ENCODE results near the gene LRRC2.
"Not testable (repeated sequence)": the region's sequence is repeated elsewhere in the genome, so short reads cannot be mapped to it uniquely, and the experiment has no call there.

The LRRC2 gene

DNA sequence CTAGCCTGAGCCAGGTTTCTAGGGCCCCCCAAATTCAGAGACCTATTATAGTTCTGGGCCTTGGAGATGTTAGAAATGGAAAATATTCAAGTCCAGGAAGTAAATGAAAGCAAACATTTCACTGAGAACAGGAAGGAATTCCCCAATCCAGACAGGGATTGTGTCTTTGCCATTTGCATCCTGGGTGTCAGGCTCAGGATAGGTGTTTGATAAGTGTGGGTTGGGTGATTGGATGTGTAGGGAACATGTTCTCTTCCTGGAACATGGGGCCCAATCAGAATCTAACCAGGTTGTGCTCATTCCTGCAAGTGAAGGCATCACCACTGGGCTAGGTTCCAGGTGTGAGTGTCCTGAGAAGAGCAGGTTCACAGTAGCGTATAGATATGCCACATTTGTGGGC is 14.6 kb upstream of the LRRC2 start:
- no peak for DNase-seq

DNA sequence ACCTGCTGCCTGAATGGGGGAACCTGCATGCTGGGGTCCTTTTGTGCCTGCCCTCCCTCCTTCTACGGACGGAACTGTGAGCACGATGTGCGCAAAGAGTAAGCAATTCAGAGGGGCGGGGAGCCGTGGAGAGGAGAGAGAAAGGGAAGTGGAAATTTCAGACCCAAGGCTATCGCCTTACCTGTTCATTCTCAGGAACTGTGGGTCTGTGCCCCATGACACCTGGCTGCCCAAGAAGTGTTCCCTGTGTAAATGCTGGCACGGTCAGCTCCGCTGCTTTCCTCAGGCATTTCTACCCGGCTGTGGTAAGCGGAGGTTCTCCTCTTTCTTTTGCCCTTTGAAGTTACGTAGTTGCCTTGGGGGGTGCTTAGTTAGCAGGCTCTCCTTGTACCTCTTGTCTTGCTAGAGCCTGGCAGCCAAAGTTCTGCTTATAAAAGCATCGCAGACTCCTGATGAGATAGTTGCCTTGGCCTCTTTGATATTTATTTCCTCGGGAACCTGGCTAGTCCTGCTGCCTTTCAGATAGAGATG is 13.7 kb upstream of the LRRC2 start:
- DNase-seq: no peak

DNA sequence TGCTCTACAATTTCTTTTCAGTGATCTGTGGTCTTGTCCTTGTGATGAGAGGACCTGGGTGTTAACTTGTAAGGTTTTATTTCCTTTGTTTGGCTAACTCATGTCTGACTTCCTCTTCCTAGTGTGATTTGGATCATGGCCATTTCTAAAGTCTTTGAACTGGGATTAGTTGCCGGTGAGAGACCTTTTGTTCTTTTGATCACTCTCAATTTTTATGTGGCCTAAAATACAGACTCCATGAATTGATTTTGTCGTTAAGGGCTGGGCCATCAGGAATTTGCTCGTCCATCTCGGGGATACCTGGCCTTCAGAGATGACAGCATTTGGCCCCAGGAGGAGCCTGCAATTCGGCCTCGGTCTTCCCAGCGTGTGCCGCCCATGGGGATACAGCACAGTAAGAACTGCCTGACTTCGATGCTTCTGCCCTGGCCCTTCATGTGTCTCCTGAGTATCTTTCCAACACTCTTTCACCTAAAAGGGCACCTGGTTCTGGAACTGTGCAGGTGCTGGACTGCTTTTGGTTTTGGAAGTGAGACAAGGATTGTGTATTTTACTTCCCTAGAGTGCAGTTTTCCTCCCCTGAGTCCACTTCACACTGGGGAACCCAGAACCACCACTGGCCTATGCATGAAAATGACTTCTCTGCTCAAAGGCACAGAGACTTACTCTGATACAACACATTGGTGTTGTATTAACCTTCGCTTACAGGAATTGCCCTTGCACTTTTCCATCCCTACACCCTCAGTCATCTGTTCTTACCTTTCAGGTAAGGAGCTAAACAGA is 13.1 kb upstream of the LRRC2 start:
- DNase-seq: no peak

DNA sequence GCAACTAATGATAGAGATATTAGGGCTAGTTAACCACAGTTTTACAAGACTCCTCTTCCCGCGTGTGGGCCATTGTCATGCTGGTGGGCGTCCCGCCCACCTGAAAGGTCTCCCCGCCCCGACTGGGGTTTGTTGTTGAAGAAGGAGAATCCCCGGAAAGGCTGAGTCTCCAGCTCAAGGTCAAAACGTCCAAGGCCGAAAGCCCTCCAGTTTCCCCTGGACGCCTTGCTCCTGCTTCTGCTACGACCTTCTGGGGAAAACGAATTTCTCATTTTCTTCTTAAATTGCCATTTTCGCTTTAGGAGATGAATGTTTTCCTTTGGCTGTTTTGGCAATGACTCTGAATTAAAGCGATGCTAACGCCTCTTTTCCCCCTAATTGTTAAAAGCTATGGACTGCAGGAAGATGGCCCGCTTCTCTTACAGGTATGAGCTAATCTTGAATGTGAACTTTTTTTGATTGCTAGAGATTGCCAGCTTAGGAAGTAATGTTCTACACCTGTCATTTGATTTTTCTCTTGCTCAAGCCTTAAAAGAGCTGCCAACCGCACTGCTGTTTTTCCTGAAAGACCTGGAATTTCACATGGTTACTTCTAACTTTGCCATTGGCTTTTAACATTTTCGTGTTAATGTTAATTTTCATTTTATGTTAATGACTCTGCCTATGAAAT is 11.6 kb upstream of the LRRC2 start:
- not testable (repeated sequence) for DNase-seq

DNA sequence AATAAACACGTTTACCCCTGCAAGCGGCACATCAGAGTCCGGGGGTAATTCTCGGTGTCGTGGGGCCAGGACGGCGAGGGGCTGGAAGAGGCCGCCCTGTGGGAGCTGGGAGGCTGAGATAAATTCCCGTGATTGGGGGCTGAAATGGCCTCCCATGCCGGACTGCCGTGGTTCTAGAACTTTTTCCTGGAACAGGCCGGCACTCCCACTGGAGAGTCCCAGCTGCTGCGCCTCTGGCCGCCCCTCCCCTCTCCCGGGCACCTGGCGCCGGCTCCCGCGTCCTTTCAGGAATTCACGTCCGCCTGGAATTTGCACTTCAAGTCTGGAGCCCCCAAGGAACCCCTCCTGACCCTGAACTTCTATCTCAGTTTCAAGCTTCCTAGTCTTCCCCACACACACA is 10.8 kb upstream of the LRRC2 start:
- no peak for DNase-seq

DNA sequence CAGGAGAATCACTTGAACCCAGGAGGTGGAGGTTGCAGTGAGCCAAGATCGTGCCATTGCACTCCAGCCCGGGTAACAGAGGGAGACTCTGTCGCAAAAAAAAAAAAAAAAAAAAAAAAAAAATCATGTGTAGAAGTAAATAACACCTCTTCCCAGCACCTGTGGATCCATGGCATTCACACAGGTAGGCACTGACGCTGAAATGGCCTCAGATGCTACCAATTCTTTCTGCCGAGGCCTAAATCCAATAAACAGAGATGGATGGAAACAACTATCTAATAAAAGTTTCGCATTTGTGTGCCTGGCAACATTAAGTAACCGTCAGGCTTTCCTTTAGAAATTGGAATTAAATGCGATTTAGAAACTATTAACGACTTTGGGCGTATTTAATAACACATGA is 10.3 kb upstream of the LRRC2 start:
- DNase-seq: no peak

DNA sequence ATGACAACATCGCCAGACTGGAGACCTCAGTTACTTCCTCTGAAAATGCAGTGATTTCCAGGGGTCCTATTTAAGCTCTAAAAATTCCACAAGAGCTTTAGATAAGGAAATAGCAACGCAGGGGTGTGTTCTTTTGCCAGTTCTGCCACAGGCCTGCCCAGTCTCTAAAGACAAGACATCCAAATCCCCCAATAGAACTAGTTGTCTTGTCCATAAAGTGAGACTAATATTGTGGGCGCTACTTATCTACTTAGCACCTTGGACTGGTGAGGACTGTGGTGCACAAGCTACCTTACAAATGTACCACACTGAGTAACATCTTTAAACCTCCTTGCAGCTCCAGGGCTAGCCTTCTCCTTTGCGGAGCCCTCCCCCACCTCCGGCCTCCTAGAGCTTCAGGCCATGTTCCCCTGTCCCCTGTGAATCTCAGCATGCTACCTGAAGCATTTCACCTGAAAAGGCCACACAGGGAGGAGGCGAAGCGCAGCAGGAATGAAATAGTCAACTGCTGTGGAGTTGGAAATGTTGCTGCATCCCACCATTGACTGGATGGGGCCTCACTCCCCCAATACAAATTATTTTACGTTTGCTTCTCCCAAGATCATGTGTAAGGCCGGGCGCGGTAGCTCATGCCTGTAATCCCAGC is 9.6 kb upstream of the LRRC2 start:
- DNase-seq: no peak

DNA sequence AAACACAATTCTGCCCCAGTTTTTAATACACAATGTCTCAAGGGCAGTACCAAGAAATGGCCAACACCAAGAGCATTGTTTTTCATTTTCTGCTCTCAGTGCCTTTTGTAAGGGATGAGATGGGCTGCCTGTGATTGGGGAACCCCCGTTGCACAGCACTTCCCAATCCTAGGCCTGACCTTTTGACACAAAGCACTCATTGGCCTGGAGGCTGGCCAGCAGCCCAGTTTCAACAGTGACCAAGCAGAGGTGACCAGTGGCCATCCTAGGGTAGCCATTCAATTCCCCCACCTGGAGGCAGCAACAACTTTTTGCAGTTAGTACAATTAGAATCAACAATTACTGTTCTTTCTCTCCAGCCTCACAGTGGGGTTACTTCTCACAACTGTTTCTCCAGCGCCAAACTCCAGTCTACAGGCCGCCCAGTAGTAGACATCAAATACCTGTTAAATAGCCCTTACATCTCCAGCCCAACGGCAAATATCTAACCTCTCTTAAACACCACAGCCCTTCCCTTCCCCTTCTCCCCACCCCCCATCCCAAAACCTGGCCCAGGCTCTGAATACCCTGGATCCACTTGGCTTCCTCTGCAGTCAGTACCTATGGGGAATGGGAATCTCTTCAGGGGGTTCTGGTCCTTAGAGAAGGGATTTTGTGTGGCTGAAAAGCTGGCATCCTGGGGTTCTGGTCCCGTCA is 8.9 kb upstream of the LRRC2 start:
- DNase-seq: no peak

DNA sequence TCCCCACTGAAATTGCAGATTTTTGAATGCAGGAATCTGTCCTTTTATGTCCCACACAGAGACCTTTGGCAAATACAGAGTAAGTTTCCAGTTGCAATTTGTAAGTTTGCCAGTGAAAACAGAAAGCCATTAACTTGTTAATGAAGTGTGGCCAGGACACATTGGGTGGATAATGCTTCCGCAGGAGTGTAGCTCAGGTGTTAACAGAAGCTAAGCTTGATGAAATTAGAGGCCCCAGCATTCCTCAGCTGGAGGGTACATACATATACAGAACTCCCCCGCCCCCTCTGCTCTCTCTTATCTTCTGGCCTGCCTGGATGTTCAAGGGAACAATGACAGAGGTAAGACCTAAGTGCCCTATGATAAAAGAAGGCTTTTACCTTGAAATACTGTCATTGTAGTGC is 8.1 kb upstream of the LRRC2 start:
- DNase-seq: no peak

DNA sequence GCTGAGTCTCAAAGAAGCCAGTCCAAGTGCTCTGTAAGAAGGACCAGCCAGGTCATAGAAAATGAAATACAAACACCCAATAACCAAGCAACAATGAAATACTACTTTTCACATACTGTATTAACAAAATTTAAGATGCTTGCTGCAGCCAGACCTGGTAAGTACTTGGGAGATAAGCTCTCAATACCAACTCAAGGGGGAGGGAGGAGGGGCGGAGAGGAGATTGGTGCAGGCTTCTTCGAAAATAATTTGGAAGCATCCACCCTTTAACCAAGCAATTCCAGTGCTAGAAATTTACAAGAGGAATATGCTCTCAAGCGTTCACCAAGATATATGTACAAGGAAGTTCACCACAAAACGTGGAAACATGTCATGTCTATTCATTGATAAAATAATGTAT is 7.6 kb upstream of the LRRC2 start:
- DNase-seq: no peak

DNA sequence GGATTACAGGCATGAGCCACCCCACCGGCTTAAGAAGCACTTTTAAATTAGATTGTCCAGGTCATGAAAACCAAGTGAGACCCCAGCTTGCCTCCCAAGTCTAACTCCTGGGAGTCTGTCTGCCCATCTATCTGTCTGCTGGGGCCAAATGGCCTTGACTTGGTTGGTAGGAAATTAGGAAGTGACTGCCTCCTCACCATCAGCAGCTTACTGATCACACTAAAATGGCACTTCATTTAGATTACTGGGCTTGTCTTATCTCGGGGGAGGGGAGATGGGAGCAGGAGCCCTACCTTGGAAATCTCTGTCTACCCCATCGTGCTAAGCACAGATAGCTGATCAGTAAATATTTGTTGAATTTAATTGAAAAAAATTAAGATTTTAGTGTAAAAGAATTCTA is 5.6 kb upstream of the LRRC2 start:
- no peak for DNase-seq

DNA sequence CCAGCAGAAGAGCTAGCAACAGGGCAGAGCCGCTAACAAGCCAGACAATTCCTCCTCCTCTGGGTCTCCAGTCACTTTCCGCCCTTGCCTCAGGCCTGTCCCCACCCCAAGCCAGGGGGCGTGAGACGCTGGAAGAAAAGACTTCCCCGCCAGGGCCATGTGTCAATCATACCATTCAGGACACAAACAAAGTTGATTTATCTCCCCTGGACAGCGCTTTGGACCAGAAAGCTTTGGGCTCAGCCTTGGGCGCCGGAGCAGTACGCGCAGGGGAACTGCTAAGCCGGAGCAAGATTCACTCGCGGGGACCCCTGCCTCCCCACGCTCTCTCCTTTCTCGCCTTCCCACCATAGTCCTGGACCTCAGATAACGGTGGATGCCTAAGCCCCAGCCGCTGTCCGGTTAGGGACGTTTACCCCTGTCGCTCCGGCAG is 479 bp downstream of the LRRC2 start:
- DNase-seq: no peak

DNA sequence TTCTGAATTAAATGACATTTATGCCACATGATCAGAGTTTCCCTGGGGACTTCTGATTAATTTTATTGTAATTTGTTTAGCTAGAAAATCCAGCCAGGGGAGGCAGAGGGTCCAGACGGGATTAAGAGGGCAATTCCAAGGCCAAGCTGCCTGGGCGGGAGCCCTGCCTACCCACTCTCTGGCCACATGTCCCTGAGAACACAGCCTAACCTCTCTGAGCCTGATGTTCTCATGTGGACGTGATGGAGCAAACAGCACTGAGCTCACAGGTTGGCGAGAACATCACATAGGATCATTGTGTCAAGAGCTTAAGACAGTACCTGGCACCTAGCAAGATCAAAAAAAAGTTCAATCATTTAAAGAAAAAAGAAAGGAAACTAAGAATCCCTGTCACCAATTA is 1.0 kb downstream of the LRRC2 start:
- no peak for DNase-seq

DNA sequence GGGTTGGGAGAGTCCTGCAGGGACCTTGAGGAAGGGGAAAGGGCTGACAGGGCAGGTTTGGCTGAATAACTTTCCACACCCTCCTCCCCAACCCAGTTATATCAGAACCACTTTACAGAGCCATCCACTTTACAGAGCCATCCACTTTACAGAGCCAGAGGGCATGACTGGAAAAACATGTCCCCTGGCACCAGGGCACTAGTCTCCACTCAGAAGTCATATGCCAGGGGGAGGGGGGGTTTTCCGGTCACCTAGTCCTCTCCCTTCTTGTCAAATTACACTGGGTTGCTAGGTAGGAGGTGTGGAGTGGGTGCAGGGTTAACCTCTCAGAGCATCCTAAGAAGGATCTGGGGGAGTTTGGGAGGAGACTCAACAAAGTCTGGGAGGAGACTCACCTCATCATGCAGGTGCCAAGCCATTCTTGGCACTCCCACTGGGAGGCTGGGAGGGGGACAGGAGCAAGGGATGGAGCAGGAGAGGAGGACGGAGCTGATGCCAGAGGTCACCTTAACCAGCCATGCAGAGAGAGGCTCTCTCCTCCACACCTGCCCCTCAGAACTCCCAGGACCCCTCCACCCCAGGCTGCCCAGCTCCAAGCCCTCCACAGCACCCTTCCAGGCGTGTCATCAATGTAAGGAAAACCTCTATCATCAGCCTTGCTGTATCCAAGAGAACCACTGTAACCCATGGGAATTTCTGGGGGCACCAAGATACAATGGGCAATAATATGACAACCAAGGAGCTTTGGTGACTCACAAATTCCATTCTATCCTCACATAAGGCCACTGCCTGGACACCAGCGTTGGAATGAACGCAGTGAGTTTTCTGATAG is 1.7 kb downstream of the LRRC2 start:
- DNase-seq: no peak

DNA sequence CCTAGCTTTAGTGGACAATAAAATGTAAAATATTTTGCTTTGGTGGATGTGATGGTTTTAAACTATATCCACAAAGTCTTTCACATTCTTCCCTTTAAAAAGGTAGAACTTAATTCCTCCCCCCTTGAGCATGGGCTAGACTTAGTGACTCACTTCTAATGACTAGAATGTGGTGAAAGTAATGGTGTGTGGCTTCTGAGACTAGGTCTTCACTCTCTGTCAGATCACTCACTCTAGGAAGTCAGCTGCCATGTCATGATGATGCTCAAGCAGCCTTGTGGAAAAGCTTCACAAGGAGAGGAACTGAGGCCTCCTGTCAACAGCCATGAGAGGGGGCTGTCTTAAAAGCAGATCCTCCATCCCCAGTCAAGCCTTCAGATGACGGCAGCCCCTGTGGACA is 4.2 kb downstream of the LRRC2 start:
- no peak for DNase-seq

DNA sequence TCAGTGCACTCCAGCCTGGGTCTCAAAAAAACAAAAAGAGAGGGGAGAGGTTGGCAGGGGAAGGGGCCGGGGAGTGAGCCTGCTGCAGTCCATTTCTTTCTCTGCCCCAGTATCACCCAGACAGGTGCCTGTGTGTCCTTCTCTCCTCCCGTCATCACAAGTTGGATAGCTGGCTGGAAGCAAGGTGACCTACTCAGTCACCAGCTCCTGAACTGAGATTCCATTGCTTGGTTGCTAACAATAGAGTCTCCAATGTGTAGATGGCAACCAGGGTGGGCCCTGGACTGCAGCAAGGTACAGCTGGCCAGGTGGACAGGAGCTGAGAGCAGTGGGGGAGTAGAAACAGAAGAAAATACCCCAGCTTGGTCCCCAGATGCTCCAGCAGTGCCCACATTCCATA is 4.6 kb downstream of the LRRC2 start:
- DNase-seq: no peak

DNA sequence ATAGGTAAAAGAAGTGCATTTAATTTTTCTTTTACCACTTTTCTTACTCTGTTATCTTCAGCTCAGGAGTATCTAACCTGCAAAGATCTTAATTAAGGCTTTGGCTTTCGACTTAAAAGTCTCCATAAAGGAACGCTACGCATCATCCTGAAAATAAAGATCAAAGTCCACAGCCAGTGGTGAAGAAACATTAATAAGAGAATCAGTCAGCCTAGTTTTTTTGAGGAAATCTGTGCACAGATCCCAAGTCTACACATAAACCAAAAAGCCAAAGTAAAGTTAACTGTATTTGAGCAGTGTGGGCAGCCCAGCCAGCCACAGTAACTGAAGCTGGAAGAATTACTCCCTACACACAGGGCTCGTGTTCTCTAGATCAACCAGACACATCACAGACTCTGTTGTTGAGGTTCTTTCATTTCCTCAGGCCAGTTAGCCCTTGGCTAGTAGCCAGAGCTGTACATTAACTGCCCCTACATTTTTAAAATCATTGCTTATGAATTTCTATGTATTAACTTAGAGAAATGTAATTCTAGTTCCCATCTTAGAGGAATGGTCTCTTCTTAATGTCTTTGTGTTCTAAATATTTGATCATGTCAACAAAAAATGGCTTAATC is 6.9 kb downstream of the LRRC2 start:
- DNase-seq: no peak

DNA sequence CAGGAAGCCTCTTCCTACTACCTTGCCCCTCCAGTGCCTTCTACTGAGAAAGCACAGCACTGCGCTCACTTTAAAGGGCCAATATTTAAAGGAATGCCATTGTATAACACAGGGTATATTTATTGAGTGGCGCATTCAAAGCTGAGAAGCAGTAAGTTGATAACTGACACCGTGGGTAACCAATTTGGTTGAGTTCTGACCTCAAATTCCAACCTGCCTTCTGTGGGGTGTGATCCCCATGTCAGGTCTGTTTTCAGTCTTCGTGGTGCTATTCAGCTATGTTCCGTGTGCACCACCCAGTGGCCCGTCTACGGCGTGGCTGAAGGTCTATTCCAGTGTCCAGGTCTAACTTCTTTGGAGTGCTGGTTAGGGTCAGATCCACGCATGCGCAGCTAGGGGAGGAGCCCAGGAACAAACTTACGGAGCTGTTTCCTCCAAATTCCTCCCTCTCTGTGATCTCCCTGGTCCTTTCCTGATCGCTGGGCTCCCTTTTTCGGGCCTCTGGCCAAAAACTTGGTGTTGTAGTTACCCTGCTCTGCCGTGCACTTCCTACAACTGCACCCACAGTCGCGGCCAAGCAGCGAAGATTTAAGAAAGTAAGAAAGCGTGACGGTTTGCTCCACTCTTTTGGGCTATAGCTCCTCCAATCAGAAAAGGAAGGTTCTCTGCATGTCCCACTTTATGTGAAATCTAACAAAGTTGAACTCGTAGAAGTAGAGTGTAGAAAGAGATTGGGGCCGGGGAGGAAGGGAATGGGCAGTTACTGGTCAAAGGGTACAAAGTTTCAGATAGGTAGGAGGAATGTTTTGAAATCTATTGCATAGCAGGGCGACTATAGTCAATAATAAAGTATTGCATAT is 7.7 kb downstream of the LRRC2 start:
- DNase-seq: no peak

DNA sequence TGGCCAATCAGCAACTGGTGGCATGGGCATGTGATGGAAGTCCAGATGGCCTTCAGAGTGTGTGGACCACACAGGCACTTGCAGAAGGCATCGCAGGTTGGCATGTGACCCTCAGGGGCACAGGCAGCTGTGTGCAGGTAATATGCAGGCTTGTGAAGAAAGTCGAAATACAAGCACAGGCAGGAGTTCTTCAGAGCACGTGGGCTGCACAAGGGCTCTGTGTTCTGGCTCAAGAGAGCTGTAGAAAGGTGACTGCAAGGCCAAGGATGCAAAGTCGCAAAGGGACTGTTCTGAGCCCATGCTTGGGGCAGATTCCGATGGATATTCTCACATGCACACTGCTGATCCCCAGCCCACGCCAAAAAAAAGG is 8.3 kb downstream of the LRRC2 start:
- no peak for DNase-seq

DNA sequence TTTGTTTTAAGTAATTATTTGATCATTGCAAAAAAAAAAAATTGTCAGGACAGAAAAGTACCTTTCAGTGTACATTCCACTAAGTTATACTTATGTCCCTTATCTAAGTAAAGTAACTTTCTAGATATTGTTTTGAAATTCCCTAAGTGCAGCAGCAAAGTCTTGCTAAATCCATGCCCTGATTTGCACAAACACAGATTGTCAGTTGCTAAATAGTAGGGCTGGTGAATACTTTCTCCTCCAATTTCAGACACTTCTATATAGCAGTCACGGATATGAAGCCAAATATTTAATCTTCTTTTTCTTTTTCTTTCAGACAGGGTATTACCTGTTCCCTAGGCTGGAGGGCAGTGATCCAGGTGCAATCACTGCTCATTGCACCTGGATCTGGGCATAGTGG is 12.9 kb downstream of the LRRC2 start:
- no peak for DNase-seq

DNA sequence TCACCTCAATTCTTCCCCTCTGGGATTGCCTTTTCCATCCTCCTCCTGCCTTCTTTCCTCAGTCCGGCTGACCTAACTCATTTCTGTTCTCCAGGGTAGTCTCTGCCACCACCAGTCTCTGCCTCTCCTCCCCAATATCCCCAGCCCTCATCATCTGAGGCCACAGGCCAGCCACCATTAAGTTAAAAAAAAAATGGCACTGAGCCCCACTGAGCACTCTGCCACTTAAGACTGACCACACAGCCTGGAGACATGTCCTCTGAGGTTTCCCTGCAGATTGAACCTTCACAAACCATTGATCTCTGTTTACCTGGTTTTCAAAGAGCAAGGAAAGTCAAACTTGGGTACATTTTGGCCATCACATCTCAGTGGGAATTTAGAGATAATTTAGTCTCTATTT is 13.6 kb downstream of the LRRC2 start:
- DNase-seq: no peak

Data from SIG-M5 (cell line).